SK-N-MC (cell line): ENCODE results near the gene TMEM186.

Experiments
- EZH2 ChIP-seq: fragments of 200-600 bp; sonication (generic); IDR thresholded peaks from one replicate; pipeline ENCODE4 v1.6.1; 2017; ENCODE audit warnings: antibody characterized with exemption
- FOXP2 ChIP-seq: optimal IDR thresholded peaks from 2 replicates; pipeline ENCODE3; 2011; ENCODE audit warnings: mild to moderate bottlenecking, moderate library complexity; ENCODE audit not compliant: insufficient read depth; ENCODE audit errors: extremely low read length, control extremely low read depth
- POLR2AphosphoS5 ChIP-seq: IDR thresholded peaks from 2 replicates; pipeline ENCODE4 v1.6.1; 2012; ENCODE audit warnings: mild to moderate bottlenecking, low read depth, low read length, borderline replicate concordance

GRCh38 chr16:8804313-8804712 is 6.9 kb upstream of the TMEM186 start:
- TF ChIP-seq POLR2AphosphoS5 = no peak
- TF ChIP-seq EZH2 = no peak
- TF ChIP-seq FOXP2 = no peak
